SHP77 treated with DMSO at 0.1 percent for 48 hours (cell line): ENCODE data around the gene SLCO2B1.
A peak's percentile ranks its signal among the peaks of the same experiment; 100 is the strongest.

Experiments used
- DNase-seq: peaks from one replicate; lab custom pipeline; 2025; lab: John Stamatoyannopoulos, UW

SLCO2B1 gene

GRCh38 chr11:75223954-75224643, 73.2 kb downstream of the SLCO2B1 start:
- no peak for DNase-seq

GRCh38 chr11:75225794-75226193, 74.9 kb downstream of the SLCO2B1 start:
- DNase-seq, result no peak

GRCh38 chr11:75229466-75229865, 78.6 kb downstream of the SLCO2B1 start:
- no peak for DNase-seq

- DNase-seq, result no peak
Observed at GRCh38 chr11:75230621-75231020, 79.7 kb downstream of the SLCO2B1 start.

GRCh38 chr11:75233754-75234172, 82.9 kb downstream of the SLCO2B1 start:
- no peak for DNase-seq

GRCh38 chr11:75236062-75236461, 85.2 kb downstream of the SLCO2B1 start:
- no peak for DNase-seq

GRCh38 chr11:75237050-75237449, 86.1 kb downstream of the SLCO2B1 start:
- no peak for DNase-seq

- no peak for DNase-seq
Observed at GRCh38 chr11:75238595-75239440, 87.9 kb downstream of the SLCO2B1 start.

- no peak for DNase-seq
Observed at GRCh38 chr11:75239531-75240290, 88.8 kb downstream of the SLCO2B1 start.

GRCh38 chr11:75240311-75241035, 89.6 kb downstream of the SLCO2B1 start, which contains the start of gene TPBGL:
TPBGL (plus strand) TSS chr11:75240774; CDS start chr11:75241050, 276 bp downstream.
- no peak for DNase-seq

GRCh38 chr11:75241036-75241905, 90.4 kb downstream of the SLCO2B1 start:
- peak; percentile 55 for DNase-seq

GRCh38 chr11:75241906-75242644, 91.2 kb downstream of the SLCO2B1 start:
- no peak for DNase-seq

- no peak for DNase-seq
Observed at GRCh38 chr11:75242722-75243600, 92.1 kb downstream of the SLCO2B1 start.

GRCh38 chr11:75244052-75244814, 93.3 kb downstream of the SLCO2B1 start:
- no peak for DNase-seq

GRCh38 chr11:75245356-75246005, 94.6 kb downstream of the SLCO2B1 start:
- DNase-seq, result no peak

GRCh38 chr11:75246006-75246670, 95.2 kb downstream of the SLCO2B1 start:
- no peak for DNase-seq

- no peak for DNase-seq
Observed at GRCh38 chr11:75246671-75247350, 95.9 kb downstream of the SLCO2B1 start.
